ENCODE measurements around the gene GOLGB1. TPM values are rescaled to one million over a fixed set of nuclear protein-coding genes. Genes with fewer than 3 reads are reported as not detected.

GOLGB1 gene
- total RNA-seq, 6 donors from 2014 or later: 46.4 to 116 (median 51.8) TPM

DNA sequence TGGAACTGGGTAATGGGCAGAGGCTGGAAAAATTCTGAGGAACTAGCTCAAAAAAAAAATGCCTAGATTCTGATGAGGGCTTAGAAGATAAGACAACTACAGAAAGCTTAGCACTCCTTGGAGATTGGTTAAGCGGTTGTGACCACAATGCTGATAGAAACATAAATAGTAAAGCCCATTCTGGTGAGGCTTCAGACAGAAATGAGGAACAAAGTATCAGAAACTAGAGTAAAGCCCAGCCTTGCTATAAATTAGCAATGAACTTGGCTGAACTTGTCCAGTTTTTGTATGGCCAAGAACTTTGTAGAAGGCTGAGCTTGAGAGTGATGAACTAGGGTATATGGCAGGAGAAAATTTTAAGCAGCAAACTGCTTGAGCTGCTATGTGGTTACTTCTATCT is 25.4 kb downstream of the GOLGB1 start:
- H3K27me3 ChIP-seq: no peaks in the 10 kb centered on the region
- no peaks in the 10 kb centered on the region for H3K4me1 ChIP-seq
- TF ChIP-seq, protein P1, sequence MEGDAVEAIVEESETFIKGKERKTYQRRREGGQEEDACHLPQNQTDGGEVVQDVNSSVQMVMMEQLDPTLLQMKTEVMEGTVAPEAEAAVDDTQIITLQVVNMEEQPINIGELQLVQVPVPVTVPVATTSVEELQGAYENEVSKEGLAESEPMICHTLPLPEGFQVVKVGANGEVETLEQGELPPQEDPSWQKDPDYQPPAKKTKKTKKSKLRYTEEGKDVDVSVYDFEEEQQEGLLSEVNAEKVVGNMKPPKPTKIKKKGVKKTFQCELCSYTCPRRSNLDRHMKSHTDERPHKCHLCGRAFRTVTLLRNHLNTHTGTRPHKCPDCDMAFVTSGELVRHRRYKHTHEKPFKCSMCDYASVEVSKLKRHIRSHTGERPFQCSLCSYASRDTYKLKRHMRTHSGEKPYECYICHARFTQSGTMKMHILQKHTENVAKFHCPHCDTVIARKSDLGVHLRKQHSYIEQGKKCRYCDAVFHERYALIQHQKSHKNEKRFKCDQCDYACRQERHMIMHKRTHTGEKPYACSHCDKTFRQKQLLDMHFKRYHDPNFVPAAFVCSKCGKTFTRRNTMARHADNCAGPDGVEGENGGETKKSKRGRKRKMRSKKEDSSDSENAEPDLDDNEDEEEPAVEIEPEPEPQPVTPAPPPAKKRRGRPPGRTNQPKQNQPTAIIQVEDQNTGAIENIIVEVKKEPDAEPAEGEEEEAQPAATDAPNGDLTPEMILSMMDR (IDR thresholded peaks at IDR 0.05): no peak
- TF ChIP-seq EP300 (IDR thresholded peaks at IDR 0.05) (no peak), POLR2AphosphoS5 (IDR thresholded peaks at IDR 0.05) (no peak), POLR2A (IDR thresholded peaks at IDR 0.05) (no peak)
- no peak overlapping the region for H3K27ac ChIP-seq
- DNase-seq (no peak), ATAC-seq (ENCODE audit: low FRiP score in 2 of 2) (no peak)
- WGBS, 2 donors: 87 to 90% methylated on average over 1 of the region's 1 CpG
- no peaks in the 10 kb centered on the region for H3K9me3 ChIP-seq
- peaks cover 23 to 96% (median 57%) of the 10 kb centered on the region in 4 donors for H3K36me3 ChIP-seq
- H3K4me3 ChIP-seq: no peak overlapping the region

DNA sequence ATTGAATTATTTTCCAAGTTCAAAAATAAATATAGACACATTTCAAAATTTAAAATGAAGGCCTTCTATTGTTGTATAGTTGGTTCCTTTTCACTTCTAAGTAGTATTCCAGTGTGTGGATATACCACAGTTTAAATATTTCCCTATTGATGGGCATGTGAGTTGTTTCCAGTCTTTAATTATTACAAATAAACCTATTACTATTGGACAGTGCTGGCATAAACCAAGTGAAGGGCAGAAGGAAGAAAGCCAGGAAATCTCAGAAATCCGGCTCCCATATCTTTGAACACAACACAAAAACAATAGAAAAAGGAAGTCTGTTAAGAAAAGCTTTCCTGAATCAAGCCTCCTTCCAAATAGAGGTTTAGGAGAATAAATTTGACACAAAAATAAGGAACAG is 26.1 kb downstream of the GOLGB1 start:
- Histone ChIP-seq H3K27me3 (no peaks in the 10 kb centered on the region), H3K36me3 (peaks cover 24 to 94% (median 56%) of the 10 kb centered on the region in 4 donors), H3K27ac (no peak overlapping the region), H3K4me3 (no peak overlapping the region), H3K4me1 (no peaks in the 10 kb centered on the region), H3K9me3 (no peaks in the 10 kb centered on the region)
- ATAC-seq (ENCODE audit: low FRiP score in 2 of 2): no peak
- 58 to 65% methylated on average over 1 of the region's 1 CpG for WGBS, 2 donors
- TF ChIP-seq POLR2AphosphoS5 (IDR thresholded peaks at IDR 0.05) (no peak), POLR2A (IDR thresholded peaks at IDR 0.05) (no peak), EP300 (IDR thresholded peaks at IDR 0.05) (no peak)
- TF ChIP-seq, protein P1 (IDR thresholded peaks at IDR 0.05): no peak
- DNase-seq: no peak

DNA sequence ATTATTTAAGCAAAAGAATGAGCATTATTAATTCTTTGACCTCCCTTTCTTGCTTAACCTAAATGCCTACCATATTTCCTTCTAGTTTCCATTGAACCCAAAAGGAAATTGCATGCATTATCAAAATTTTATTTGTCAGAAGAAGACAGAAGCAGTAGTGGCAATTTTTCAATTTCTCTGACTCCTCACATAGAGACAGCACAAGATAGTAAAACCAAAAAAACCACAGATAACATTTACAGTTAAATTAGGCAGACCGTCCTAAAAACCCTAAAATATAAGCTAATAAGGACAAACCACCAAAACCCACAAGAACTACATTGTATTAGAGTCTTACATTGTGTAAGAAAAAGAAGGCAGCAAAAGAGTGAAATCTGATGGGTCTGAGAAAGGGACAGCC is 27.1 kb downstream of the GOLGB1 start:
- Histone ChIP-seq H3K27me3 (no peaks in the 10 kb centered on the region), H3K4me3 (no peak overlapping the region), H3K9me3 (no peaks in the 10 kb centered on the region), H3K4me1 (no peaks in the 10 kb centered on the region), H3K36me3 (peaks cover 31 to 94% (median 61%) of the 10 kb centered on the region in 4 donors), H3K27ac (no peak overlapping the region)
- DNase-seq (no peak), ATAC-seq (ENCODE audit: low FRiP score in 2 of 2) (no peak)
- 75 to 84% methylated on average over 1 of the region's 1 CpG for WGBS, 2 donors
- TF ChIP-seq EP300 (IDR thresholded peaks at IDR 0.05) (no peak), POLR2A (IDR thresholded peaks at IDR 0.05) (no peak), POLR2AphosphoS5 (IDR thresholded peaks at IDR 0.05) (no peak)
- TF ChIP-seq, protein P1 (IDR thresholded peaks at IDR 0.05): no peak

DNA sequence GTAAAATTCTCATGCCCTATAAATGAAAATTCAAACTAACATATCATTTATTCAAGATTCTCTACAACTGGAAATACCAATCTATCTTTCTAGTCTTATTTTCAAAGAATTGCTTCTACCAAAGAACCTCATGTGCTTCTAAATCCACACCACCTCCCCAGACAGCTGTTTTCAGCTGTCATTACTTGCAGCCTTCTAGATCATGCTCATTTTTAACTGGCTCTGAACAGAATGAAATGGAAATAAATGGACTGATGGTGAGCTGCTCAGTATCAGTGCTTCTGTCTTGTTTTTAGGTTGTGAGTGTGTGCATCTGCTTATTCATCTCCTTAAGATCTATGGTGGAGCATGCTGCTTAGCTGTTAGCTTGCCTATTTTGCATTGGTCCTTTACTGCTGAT is 29.4 kb downstream of the GOLGB1 start:
- H3K27ac ChIP-seq: no peak overlapping the region
- H3K4me3 ChIP-seq: no peak overlapping the region
- no peak for TF ChIP-seq EP300 (IDR thresholded peaks at IDR 0.05)
- no peak for TF ChIP-seq POLR2AphosphoS5 (IDR thresholded peaks at IDR 0.05)
- no peak for TF ChIP-seq POLR2A (IDR thresholded peaks at IDR 0.05)
- TF ChIP-seq, protein P1 (IDR thresholded peaks at IDR 0.05): no peak
- H3K4me1 ChIP-seq: no peaks in the 10 kb centered on the region
- no peak for ATAC-seq (ENCODE audit: low FRiP score in 2 of 2)
- no peaks in the 10 kb centered on the region for H3K9me3 ChIP-seq
- H3K27me3 ChIP-seq: no peaks in the 10 kb centered on the region
- DNase-seq: no peak
- H3K36me3 ChIP-seq: peaks cover 48 to 96% (median 69%) of the 10 kb centered on the region in 4 donors

DNA sequence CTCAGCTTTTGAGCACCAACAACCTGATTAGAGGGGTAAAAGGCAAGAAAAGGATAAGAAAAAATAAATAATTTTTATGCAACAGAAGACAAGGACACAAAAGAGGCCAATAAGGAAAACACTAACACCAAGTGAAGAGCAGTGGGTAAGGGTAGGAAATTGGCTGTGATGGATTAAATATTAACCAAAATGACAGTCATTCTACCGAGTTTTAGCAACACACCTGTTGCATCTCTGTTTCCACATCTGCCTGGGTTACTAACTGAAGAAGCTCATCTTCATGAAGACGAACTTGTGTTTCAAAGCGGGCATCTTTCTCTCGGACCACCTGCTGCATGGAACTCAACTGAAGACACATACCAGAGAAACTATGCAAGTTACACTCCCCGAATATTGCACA is 30.1 kb downstream of the GOLGB1 start:
- 86 to 88% methylated on average over 5 of the region's 5 CpGs for WGBS, 2 donors
- Histone ChIP-seq H3K27me3 (no peaks in the 10 kb centered on the region), H3K36me3 (peaks cover 42 to 96% (median 67%) of the 10 kb centered on the region in 4 donors), H3K9me3 (no peaks in the 10 kb centered on the region), H3K4me3 (no peak overlapping the region), H3K4me1 (no peaks in the 10 kb centered on the region), H3K27ac (no peak overlapping the region)
- TF ChIP-seq, protein P1 (IDR thresholded peaks at IDR 0.05): no peak
- no peak for TF ChIP-seq POLR2AphosphoS5 (IDR thresholded peaks at IDR 0.05)
- TF ChIP-seq EP300 (IDR thresholded peaks at IDR 0.05): no peak
- no peak for TF ChIP-seq POLR2A (IDR thresholded peaks at IDR 0.05)
- ATAC-seq (ENCODE audit: low FRiP score in 2 of 2) (no peak), DNase-seq (no peak)
